Psoas muscle (tissue), 8 donors: ENCODE data around the gene CYB561D1. TPM values are rescaled to one million over a fixed set of nuclear protein-coding genes. Genes with fewer than 3 reads are reported as not detected.
A peak's percentile ranks its signal among the peaks of the same experiment; 100 is the strongest.

Source experiments
- ATAC-seq, 4 donors: fragments of 200-7000 bp; cut with Tn5 transposase; one replicate each; pipeline ENCODE4 v1.9.1; 2020; ENCODE audit warnings: moderate library complexity in 3 of 4, mild to moderate bottlenecking in 2 of 4
- DNase-seq, 2 donors: peaks; one replicate each; pipeline ENCODE4 v3.0.0-alpha.2; 2020
- H3K27ac ChIP-seq: fragments of 200-600 bp; one replicate; pipeline ENCODE4 v1.8.0; 2022
- H3K27me3 ChIP-seq, 3 donors: fragments of 200-600 bp in 1 of 3; one replicate each; pipeline versions ENCODE4 v1.6.1 to v1.8.0; 2013 to 2022; ENCODE audit warnings: low read length in 2 of 3, mild to moderate bottlenecking in 2 of 3, moderate library complexity in 1 of 3; ENCODE audit not compliant: insufficient read depth in 3 of 3
- H3K36me3 ChIP-seq, 2 donors: fragments of 200-600 bp in 1 of 2; one replicate each; pipeline versions ENCODE4 v1.6.1 to v1.8.0; 2013 to 2022; ENCODE audit warnings: low read depth in 1 of 2, mild to moderate bottlenecking in 1 of 2, moderate library complexity in 1 of 2; ENCODE audit not compliant: insufficient read depth in 1 of 2
- H3K4me1 ChIP-seq: fragments of 200-600 bp; one replicate; pipeline ENCODE4 v1.8.0; 2022
- H3K4me3 ChIP-seq: fragments of 200-600 bp; one replicate; pipeline ENCODE4 v1.8.0; 2022; ENCODE audit warnings: mild to moderate bottlenecking
- H3K9me3 ChIP-seq: fragments of 200-600 bp; one replicate; pipeline ENCODE4 v1.8.0; 2022
- CTCF ChIP-seq: fragments of 200-600 bp; IDR thresholded peaks from one replicate; pipeline ENCODE4 v1.8.0; 2022; ENCODE audit warnings: antibody characterized with exemption
- WGBS, 3 donors: extraction: QIAGEN DNeasy Blood & Tissue Kit; methylation state at CpG; one replicate each; pipeline versions ENCODE4 v1.1.6 to v1.1.7; 2013; 5-methylcytosine and 5-hydroxymethylcytosine counted together
- intact Hi-C, 2 donors: fragments of 100-400 bp; cut with DNase I; formaldehyde crosslinking; loops; one replicate each; pipeline versions ENCODE4 v1.11.0 to v1.14.2; 2022
- polyA plus RNA-seq, 3 donors: library from polyadenylated mRNA; stranded (reverse); fragments of 200-250 nt; gene quantifications; one replicate each; pipeline ENCODE4 v1.2.3, GENCODE V29; 2013
- total RNA-seq, 4 donors: library from RNA; stranded (reverse); fragmentation: NEBNext Ultra II Directional in 2 of 4; extraction: Animal tissue kit (Norgen Biotek cat#: 25700) in 2 of 4; gene quantifications; one replicate each; pipeline versions ENCODE4 v1.2.1 to v1.2.4, GENCODE V29; 2021 to 2023
- donor health status: healthy with polysubstance abuse.
- donor health status: DM: no; HTN: no; CAD: no; lungs with moderate emphysema.
- donor health status: Bipolar disorder and iron deficiency.
- donor health status: healthy.
- donor health status: DM: yes; HTN: yes; CAD: no.
- donor health status: DM: no; HTN: no; CAD: no.
- donor health status: DM: no; HTN: no; CAD: no.
- donor health status: DM: yes; HTN: yes; CAD: no.

Gene CYB561D1
- total and polyA plus RNA-seq, 7 donors = 1.8 to 15.0 (median 3.5) TPM

DNA sequence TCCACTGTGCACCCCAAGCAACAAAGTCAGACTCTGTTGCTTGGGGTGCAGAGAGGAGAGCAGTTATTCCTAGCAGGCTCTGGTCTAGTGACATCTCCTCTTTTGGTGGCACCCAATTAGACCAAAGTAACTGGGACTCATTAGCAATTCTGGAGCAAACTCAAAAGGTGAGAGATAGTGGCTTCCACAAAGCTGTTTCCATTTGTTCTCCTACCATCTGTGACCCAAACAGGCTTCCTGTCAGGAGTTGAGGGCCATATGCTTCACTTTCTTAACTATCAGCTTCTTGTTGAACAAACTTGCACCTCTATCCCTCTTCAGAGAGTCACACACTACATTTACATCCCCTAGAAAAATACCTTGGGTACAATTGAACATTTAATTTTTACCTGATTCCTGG lies 11.7 kb upstream of the CYB561D1 start:
- peak overlapping the region; percentile 74 for H3K27ac ChIP-seq
- peaks cover 54% of the 10 kb centered on the region for H3K4me1 ChIP-seq
- DNase-seq (no peak), ATAC-seq (no peak)
- no peak overlapping the region for H3K4me3 ChIP-seq
- no peak for TF ChIP-seq CTCF
- H3K36me3 ChIP-seq = peaks cover 0 to 68% of the 10 kb centered on the region in 2 donors
- intact Hi-C loops = no loop called here
- no peaks in the 10 kb centered on the region for H3K9me3 ChIP-seq
- no peaks in the 10 kb centered on the region for H3K27me3 ChIP-seq

GRCh38 chr1:109482791-109483671 lies 10.9 kb upstream of the CYB561D1 start:
- intact Hi-C loops = no loop called here
- peak; percentile 40 to 52 (median 43) for ATAC-seq
- TF ChIP-seq CTCF = no peak

DNA sequence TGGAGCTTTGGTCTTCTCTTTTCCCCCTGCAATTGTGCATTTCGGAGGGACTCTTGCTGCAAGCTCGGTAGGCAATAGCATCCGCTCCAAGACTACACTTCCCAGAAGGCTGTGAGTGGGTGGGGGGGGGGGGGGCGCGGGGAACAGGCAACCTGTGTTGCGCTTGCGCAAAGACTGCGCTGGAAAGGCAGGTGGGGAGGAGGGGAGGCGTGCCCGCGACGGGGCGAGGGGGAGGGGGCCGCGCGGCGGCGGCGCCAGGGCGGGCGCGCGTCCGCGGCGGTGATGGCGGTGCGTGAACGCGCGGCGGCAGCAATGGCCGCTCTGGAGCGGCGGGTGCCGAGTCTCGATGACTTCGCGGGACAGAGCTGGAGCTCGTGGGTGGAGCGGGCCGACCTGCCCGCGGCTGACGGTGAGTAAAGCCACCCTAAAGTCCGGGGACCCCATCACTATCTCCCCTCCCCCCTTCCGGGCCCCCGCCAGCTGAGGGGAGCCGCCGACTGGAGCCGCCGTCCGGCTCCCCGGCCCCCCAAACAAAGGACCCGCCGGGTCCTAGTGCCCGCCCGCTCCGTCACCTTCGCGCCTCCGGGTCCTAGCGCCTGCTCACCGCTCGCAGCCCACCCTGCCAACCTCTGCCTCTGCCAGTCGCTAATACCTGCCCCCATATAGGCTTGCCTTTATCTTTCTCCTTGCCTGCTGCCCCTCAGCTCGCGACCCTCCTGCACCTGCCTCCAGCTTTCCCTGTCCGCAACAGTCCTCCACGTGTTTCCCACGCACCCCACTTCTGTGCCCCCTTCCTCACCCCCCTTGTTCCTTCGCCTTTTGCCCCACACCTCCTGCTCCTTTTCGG lies 10.0 kb upstream of the CYB561D1 start, which contains the start of gene ATXN7L2:
TSS of gene ATXN7L2 (plus strand) at position 234 of the 847 bp plus-strand sequence. CDS start at position 283, 49 bp downstream.
- Histone ChIP-seq H3K4me1 (peaks cover 46% of the 10 kb centered on the region), H3K4me3 (peak within 1 kb of the TSS; percentile 85), H3K36me3 (peaks cover 0 to 68% of the 10 kb centered on the region in 2 donors), H3K9me3 (no peaks in the 10 kb centered on the region), H3K27me3 (no peaks in the 10 kb centered on the region), H3K27ac (peak within 1 kb of the TSS; percentile 98)
- DNase-seq (peak; percentile 93 to 97), ATAC-seq (peak; percentile 83 to 87 (median 86))
- intact Hi-C loops = no loop called here
- TF ChIP-seq CTCF = no peak
- WGBS, 3 donors = 1% methylated on average over 19 to 73 of the region's 73 CpGs

More at GRCh38 chr1:109482791-109483671, 10.9 kb upstream of the CYB561D1 start:
- peaks cover 0 to 68% of the 10 kb centered on the region in 2 donors for H3K36me3 ChIP-seq
- peak overlapping the region; percentile 74 for H3K27ac ChIP-seq
- H3K27me3 ChIP-seq = no peaks in the 10 kb centered on the region
- 6 to 13% (median 10%) methylated on average over 29 of the region's 29 CpGs for WGBS, 3 donors
- peak in 1 of 2 donors; percentile 74 for DNase-seq
- H3K9me3 ChIP-seq = no peaks in the 10 kb centered on the region
- peaks cover 49% of the 10 kb centered on the region for H3K4me1 ChIP-seq
- peak overlapping the region; percentile 85 for H3K4me3 ChIP-seq

- no peaks in the 10 kb centered on the region for H3K9me3 ChIP-seq
- H3K27me3 ChIP-seq = no peaks in the 10 kb centered on the region
- peak overlapping the region; percentile 85 for H3K4me3 ChIP-seq
- no peak for TF ChIP-seq CTCF
- H3K4me1 ChIP-seq = peaks cover 42% of the 10 kb centered on the region
- intact Hi-C loops = no loop called here
- DNase-seq (no peak), ATAC-seq (peak in 1 of 4 donors; percentile 1)
- peaks cover 0 to 68% of the 10 kb centered on the region in 2 donors for H3K36me3 ChIP-seq
- 24 to 28% (median 28%) methylated on average over 14 to 15 of the region's 15 CpGs for WGBS, 3 donors
- H3K27ac ChIP-seq = peak overlapping the region; percentile 98
Measured at GRCh38 chr1:109484519-109484975, 9.3 kb upstream of the CYB561D1 start.
